ENCODE data around the gene ZP2.
"Not testable (repeated sequence)": the region's sequence is repeated elsewhere in the genome, so short reads cannot be mapped to it uniquely, and the experiment has no call there.

Gene ZP2

GRCh38 chr16:21211486-21211885, at the start of gene ZP2:
Gene ZP2 (minus strand): TSS chr16:21211574. CDS start chr16:21211547, 27 bp downstream.
- DNase-seq: no peak

GRCh38 chr16:21257284-21257683, 45.9 kb upstream of the ZP2 start:
- DNase-seq: no peak

GRCh38 chr16:21256636-21257035, 45.3 kb upstream of the ZP2 start:
- no peak for DNase-seq

GRCh38 chr16:21253470-21253869, 42.1 kb upstream of the ZP2 start:
- DNase-seq: no peak

- DNase-seq: no peak
Observed at GRCh38 chr16:21250072-21250923, 38.9 kb upstream of the ZP2 start.

- DNase-seq: not testable (repeated sequence)
Observed at GRCh38 chr16:21248179-21248578, 36.8 kb upstream of the ZP2 start.

- DNase-seq: no peak
Observed at GRCh38 chr16:21244518-21245215, 33.3 kb upstream of the ZP2 start.

GRCh38 chr16:21242756-21243155, 31.4 kb upstream of the ZP2 start:
- DNase-seq: no peak

- no peak for DNase-seq
Observed at GRCh38 chr16:21239646-21240045, 28.3 kb upstream of the ZP2 start.

- no peak for DNase-seq
Observed at GRCh38 chr16:21236831-21237230, 25.5 kb upstream of the ZP2 start.

GRCh38 chr16:21235199-21235585, 23.8 kb upstream of the ZP2 start:
- no peak for DNase-seq

GRCh38 chr16:21233521-21234150, 22.3 kb upstream of the ZP2 start, which contains the start of gene ANKS4B:
Gene ANKS4B (plus strand): TSS chr16:21233699. CDS start chr16:21233738, 39 bp downstream.
- no peak for DNase-seq

- DNase-seq: no peak
Observed at GRCh38 chr16:21233045-21233520, 21.7 kb upstream of the ZP2 start.

- DNase-seq: no peak
Observed at GRCh38 chr16:21228361-21228872, 17.0 kb upstream of the ZP2 start.

GRCh38 chr16:21227866-21228265, 16.5 kb upstream of the ZP2 start:
- no peak for DNase-seq

- DNase-seq: no peak
Observed at GRCh38 chr16:21226749-21227148, 15.4 kb upstream of the ZP2 start.

GRCh38 chr16:21224800-21225199, 13.4 kb upstream of the ZP2 start:
- no peak for DNase-seq

- DNase-seq: no peak
Observed at GRCh38 chr16:21223787-21224186, 12.4 kb upstream of the ZP2 start.

- DNase-seq: no peak
Observed at GRCh38 chr16:21222495-21223337, 11.3 kb upstream of the ZP2 start.

GRCh38 chr16:21219551-21219950, 8.2 kb upstream of the ZP2 start:
- no peak for DNase-seq

- no peak for DNase-seq
Observed at GRCh38 chr16:21218153-21218552, 6.8 kb upstream of the ZP2 start.

GRCh38 chr16:21217121-21217520, 5.7 kb upstream of the ZP2 start:
- DNase-seq: no peak
